Astrocyte of the cerebellum (primary cell): Measurements from ENCODE around the gene EGFR.

Experiments used
- DNase-seq: peaks from one replicate; pipeline ENCODE4 v3.0.0-alpha.2; 2011; ENCODE audit warnings: low read depth
- H3K4me3 ChIP-seq: 2 replicates; pipeline ENCODE4 v1.5.1; 2011; ENCODE audit warnings: mild to moderate bottlenecking, low read depth, low read length, moderate library complexity
- in situ Hi-C: cut with HindIII; loops from 2 replicates; pipeline ENCODE4 v1.10.0; 2017; ENCODE audit warnings: low sequenced_read_pairs
- TF ChIP-seq, protein P1 (sequence below): IDR thresholded peaks from 2 replicates; pipeline ENCODE4 v1.5.1; 2012; ENCODE audit warnings: low read length, low read depth, moderate library complexity, mild to moderate bottlenecking; ENCODE audit errors: missing control alignments

Gene EGFR

DNA sequence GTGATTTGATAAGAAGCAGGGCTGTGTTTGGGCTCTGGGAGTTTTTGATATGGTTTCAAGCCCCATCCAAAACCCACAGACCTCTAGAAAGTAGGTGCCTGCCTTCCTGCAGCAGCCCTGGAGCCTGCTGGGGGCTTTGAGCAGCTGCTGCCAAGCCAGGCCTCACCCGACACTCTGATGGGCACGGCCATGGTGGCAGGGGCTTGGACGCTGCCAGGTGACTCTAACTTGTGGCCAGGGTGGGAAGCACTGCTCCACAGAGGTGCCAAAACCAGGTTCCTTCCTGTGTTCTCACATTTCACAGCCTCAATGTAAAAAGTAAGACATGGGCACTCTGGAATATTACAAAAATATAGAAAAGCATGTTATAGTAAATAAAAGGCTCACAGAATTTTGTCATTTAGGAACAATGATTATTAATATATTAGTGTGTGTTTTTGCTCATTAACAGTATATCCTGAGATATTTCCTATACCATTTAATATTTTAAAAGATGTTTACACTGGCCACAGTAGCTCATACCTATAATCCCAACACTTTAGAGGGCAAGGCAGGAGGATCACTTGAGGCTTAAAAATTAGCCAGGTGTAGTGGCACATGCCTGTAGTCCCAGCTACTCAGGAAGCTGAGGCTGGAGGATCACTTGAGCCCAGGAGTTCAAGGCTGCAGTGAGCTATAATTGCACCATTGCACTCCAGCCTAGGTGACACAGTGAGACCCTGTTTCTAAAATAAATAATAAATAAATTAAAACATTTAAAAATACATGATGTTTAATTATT, 95.1 kb downstream of the EGFR start:
- no peak overlapping the region for H3K4me3 ChIP-seq
- in situ Hi-C loops: no loop called here
- no peak for DNase-seq
- TF ChIP-seq, protein P1, sequence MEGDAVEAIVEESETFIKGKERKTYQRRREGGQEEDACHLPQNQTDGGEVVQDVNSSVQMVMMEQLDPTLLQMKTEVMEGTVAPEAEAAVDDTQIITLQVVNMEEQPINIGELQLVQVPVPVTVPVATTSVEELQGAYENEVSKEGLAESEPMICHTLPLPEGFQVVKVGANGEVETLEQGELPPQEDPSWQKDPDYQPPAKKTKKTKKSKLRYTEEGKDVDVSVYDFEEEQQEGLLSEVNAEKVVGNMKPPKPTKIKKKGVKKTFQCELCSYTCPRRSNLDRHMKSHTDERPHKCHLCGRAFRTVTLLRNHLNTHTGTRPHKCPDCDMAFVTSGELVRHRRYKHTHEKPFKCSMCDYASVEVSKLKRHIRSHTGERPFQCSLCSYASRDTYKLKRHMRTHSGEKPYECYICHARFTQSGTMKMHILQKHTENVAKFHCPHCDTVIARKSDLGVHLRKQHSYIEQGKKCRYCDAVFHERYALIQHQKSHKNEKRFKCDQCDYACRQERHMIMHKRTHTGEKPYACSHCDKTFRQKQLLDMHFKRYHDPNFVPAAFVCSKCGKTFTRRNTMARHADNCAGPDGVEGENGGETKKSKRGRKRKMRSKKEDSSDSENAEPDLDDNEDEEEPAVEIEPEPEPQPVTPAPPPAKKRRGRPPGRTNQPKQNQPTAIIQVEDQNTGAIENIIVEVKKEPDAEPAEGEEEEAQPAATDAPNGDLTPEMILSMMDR: no peak

GRCh38 chr7:55117286-55117685, 98.5 kb downstream of the EGFR start:
- TF ChIP-seq, protein P1: no peak
- H3K4me3 ChIP-seq: no peak overlapping the region
- in situ Hi-C loops: no loop called here
- DNase-seq: no peak

DNA sequence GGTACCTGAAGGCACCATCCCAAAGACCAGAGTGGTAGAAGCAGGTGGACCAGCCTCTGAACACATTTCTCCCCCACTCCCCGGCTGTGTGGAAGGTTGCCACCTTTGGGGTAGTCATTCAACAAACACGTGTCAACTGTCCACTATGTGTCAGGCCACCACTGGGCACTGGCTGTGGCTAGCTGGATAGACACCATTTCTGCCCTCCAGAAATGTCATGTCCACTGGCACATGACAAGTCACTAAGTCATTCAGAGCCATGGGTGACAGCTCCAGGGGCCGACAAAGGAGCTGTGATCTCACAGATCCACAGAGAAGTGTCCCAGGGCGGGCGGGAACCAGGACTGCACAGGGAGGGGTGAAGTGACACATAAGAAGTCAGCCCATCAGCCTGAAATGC, 99.6 kb downstream of the EGFR start:
- H3K4me3 ChIP-seq: no peak overlapping the region
- DNase-seq: no peak
- TF ChIP-seq, protein P1: no peak
- in situ Hi-C loops: no loop called here

DNA sequence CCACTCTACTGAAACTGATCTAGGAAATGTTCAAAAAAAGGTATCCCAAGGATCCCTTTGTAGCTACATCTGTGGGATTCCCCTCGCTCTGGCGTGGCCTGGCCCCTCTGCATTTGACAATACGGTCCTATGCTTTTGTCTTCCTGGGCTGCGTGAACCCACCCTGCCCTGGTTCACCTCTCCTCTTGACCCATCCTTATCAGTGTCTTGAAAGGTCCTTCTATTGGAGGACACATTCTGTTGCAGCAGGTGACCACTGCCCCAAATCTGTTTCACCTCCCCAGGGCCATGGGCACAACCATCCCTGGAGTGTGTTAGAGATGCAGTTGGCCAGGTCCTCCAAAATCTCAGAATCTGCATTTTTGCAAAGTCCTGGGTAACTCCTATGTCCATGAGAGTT, 100.8 kb downstream of the EGFR start:
- TF ChIP-seq, protein P1: no peak
- in situ Hi-C loops: no loop called here
- DNase-seq: no peak
- no peak overlapping the region for H3K4me3 ChIP-seq

GRCh38 chr7:55120074-55120473, 101.3 kb downstream of the EGFR start:
- no peak for DNase-seq
- TF ChIP-seq, protein P1: no peak
- no peak overlapping the region for H3K4me3 ChIP-seq
- in situ Hi-C loops: no loop called here

GRCh38 chr7:55120501-55121198, 101.8 kb downstream of the EGFR start:
- in situ Hi-C loops: no loop called here
- no peak for DNase-seq
- TF ChIP-seq, protein P1: no peak
- no peak overlapping the region for H3K4me3 ChIP-seq
